Parathyroid adenoma (tissue), 2 donors: ENCODE results near the gene RDH8.

Experiments
- H2AFZ ChIP-seq: fragments of 300-600 bp; sonication (generic); one replicate; pipeline ENCODE4 v1.7.0; 2017; ENCODE audit warnings: antibody characterized with exemption, mild to moderate bottlenecking
- H3K27ac ChIP-seq: fragments of 300-600 bp; sonication (generic); one replicate; pipeline ENCODE4 v1.7.0; 2017
- H3K27me3 ChIP-seq: fragments of 300-600 bp; sonication (generic); one replicate; pipeline ENCODE4 v1.7.0; 2017; ENCODE audit warnings: low read length; ENCODE audit not compliant: control insufficient read depth, insufficient read depth
- H3K36me3 ChIP-seq: fragments of 300-600 bp; sonication (generic); one replicate; pipeline ENCODE4 v1.7.0; 2017; ENCODE audit warnings: low read length; ENCODE audit not compliant: control insufficient read depth, insufficient read depth
- H3K4me1 ChIP-seq: fragments of 300-600 bp; sonication (generic); one replicate; pipeline ENCODE4 v1.7.0; 2017; ENCODE audit warnings: control low read depth
- H3K4me2 ChIP-seq: fragments of 300-600 bp; sonication (generic); one replicate; pipeline ENCODE4 v1.7.0; 2017; ENCODE audit warnings: low read length
- H3K4me3 ChIP-seq: fragments of 300-600 bp; sonication (generic); one replicate; pipeline ENCODE4 v1.7.0; 2017; ENCODE audit warnings: low read depth, low read length
- H3K79me2 ChIP-seq: fragments of 300-600 bp; sonication (generic); one replicate; pipeline ENCODE4 v1.7.0; 2017; ENCODE audit warnings: control low read depth
- H3K9ac ChIP-seq: fragments of 300-600 bp; sonication (generic); one replicate; pipeline ENCODE4 v1.7.0; 2017; ENCODE audit warnings: mild to moderate bottlenecking
- H3K9me3 ChIP-seq: fragments of 300-600 bp; sonication (generic); one replicate; pipeline ENCODE4 v1.7.0; 2017; ENCODE audit warnings: low read length; ENCODE audit not compliant: control insufficient read depth
- CTCF ChIP-seq: fragments of 300-600 bp; sonication (generic); IDR thresholded peaks from one replicate; pipeline ENCODE4 v1.7.0; 2017; ENCODE audit warnings: antibody characterized with exemption, mild to moderate bottlenecking
- donor health status: primary hyperparathyroidism.

Gene RDH8

GRCh38 chr19:10010939-10011338 is 2.3 kb upstream of the RDH8 start:
- Histone ChIP-seq H3K79me2 (no peaks in the 10 kb centered on the region), H3K27me3 (no peaks in the 10 kb centered on the region), H3K4me1 (peaks cover 18% of the 10 kb centered on the region), H3K9ac (no peak overlapping the region), H3K4me2 (no peak overlapping the region), H3K27ac (no peak overlapping the region), H3K36me3 (no peaks in the 10 kb centered on the region), H3K4me3 (no peak overlapping the region), H3K9me3 (no peaks in the 10 kb centered on the region), H2AFZ (no peak overlapping the region)
- TF ChIP-seq CTCF = no peak

DNA sequence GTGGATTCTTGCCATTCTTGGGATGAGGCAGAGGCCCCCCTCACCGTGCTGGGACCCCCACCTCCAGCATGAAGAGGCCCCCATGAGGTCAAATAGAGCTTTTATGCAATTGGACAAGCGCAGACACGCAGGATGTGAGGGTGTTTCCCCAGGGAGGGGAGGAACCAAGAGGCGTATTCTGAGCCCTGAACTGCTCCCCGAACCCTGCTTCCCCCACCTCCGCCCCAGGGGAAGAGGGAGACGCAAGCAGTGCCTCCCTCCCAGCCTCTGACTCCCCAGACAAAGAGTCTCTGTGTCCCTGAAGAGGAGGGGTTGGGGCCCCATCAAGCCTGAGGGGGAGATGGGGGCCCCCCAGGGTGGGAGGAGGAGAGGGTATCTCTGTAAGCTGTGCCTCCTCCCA is 1.3 kb upstream of the RDH8 start:
- Histone ChIP-seq H3K9ac (no peak overlapping the region), H3K4me2 (no peak overlapping the region), H3K27ac (no peak overlapping the region), H3K9me3 (no peaks in the 10 kb centered on the region), H3K36me3 (no peaks in the 10 kb centered on the region), H3K79me2 (no peaks in the 10 kb centered on the region), H2AFZ (no peak overlapping the region), H3K4me1 (peaks cover 18% of the 10 kb centered on the region), H3K4me3 (no peak overlapping the region), H3K27me3 (no peaks in the 10 kb centered on the region)
- no peak for TF ChIP-seq CTCF

GRCh38 chr19:10013834-10014618 is 743 bp downstream of the RDH8 start:
- Histone ChIP-seq H3K36me3 (no peaks in the 10 kb centered on the region), H3K9me3 (no peaks in the 10 kb centered on the region), H3K4me3 (no peak overlapping the region), H3K79me2 (no peaks in the 10 kb centered on the region), H3K9ac (no peak overlapping the region), H3K27me3 (no peaks in the 10 kb centered on the region), H3K27ac (no peak overlapping the region), H2AFZ (peak overlapping the region; percentile 54), H3K4me1 (peaks cover 18% of the 10 kb centered on the region), H3K4me2 (peak overlapping the region; percentile 4)
- no peak for TF ChIP-seq CTCF

DNA sequence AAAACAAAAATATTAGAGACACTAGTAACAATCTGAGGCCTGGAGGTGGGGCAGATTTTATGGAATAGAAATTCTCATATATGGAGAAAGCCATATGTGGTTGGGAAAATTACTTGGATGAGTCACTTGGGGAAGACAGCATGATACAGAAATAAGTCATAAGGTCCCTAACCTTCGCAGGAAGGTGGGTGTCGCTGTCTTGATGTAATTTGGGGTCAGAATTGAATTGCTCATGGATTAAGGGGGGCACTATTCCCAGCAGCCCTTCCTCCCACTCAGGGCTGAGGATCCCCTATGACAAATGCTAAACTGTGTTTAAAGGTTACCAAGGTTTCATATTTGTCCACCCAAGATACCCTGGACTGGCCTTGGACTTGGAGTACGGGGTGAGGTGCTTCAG is 5.0 kb downstream of the RDH8 start:
- H3K27ac ChIP-seq = no peak overlapping the region
- TF ChIP-seq CTCF = no peak
- H3K79me2 ChIP-seq = no peaks in the 10 kb centered on the region
- H3K9ac ChIP-seq = no peak overlapping the region
- no peaks in the 10 kb centered on the region for H3K9me3 ChIP-seq
- H3K4me1 ChIP-seq = peaks cover 12% of the 10 kb centered on the region
- H2AFZ ChIP-seq = no peak overlapping the region
- H3K4me3 ChIP-seq = no peak overlapping the region
- no peaks in the 10 kb centered on the region for H3K27me3 ChIP-seq
- no peaks in the 10 kb centered on the region for H3K36me3 ChIP-seq
- no peak overlapping the region for H3K4me2 ChIP-seq

- Histone ChIP-seq H3K36me3 (no peaks in the 10 kb centered on the region), H3K4me2 (no peak overlapping the region), H2AFZ (no peak overlapping the region), H3K9ac (no peak overlapping the region), H3K27ac (no peak overlapping the region), H3K4me1 (peaks cover 6% of the 10 kb centered on the region), H3K27me3 (no peaks in the 10 kb centered on the region), H3K79me2 (no peaks in the 10 kb centered on the region), H3K4me3 (no peak overlapping the region), H3K9me3 (no peaks in the 10 kb centered on the region)
- no peak for TF ChIP-seq CTCF
These were observed 5.5 kb downstream of the RDH8 start for GRCh38 chr19:10018786-10019185.
